Measurements from ENCODE around the gene NT5DC1. TPM values are rescaled to one million over a fixed set of nuclear protein-coding genes. Genes with fewer than 3 reads are reported as not detected.

NT5DC1 gene
- total RNA-seq, 4 donors from 2014 or later, result 5.0 to 34.5 (median 21.0) TPM

DNA sequence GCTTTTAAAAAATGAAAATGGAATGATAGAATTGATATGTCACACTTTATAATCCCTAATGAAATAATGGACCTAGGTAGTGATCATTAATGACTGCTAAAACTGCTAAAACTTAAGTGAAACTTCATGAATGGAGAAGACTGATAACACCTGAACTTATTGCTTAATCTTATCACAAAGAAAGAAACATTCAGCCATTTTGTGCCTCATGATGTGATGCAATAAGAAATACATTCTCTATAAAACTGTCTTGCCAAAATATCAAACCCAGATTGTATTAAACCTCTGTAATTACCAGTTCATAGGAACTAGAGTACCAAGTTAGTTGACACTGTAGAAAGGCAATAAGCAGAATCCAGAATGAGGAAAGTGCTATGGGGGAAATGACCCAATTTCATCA lies 79.7 kb downstream of the NT5DC1 start:
- Histone ChIP-seq H3K36me3 (no peaks in the 10 kb centered on the region), H3K27me3 (no peaks in the 10 kb centered on the region), H3K4me3 (no peak overlapping the region), H3K4me1 (no peaks in the 10 kb centered on the region), H3K27ac (no peak overlapping the region), H3K9me3 (no peaks in the 10 kb centered on the region)
- no peak for TF ChIP-seq POLR2A (IDR thresholded peaks at IDR 0.05)
- TF ChIP-seq, protein P1, sequence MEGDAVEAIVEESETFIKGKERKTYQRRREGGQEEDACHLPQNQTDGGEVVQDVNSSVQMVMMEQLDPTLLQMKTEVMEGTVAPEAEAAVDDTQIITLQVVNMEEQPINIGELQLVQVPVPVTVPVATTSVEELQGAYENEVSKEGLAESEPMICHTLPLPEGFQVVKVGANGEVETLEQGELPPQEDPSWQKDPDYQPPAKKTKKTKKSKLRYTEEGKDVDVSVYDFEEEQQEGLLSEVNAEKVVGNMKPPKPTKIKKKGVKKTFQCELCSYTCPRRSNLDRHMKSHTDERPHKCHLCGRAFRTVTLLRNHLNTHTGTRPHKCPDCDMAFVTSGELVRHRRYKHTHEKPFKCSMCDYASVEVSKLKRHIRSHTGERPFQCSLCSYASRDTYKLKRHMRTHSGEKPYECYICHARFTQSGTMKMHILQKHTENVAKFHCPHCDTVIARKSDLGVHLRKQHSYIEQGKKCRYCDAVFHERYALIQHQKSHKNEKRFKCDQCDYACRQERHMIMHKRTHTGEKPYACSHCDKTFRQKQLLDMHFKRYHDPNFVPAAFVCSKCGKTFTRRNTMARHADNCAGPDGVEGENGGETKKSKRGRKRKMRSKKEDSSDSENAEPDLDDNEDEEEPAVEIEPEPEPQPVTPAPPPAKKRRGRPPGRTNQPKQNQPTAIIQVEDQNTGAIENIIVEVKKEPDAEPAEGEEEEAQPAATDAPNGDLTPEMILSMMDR (IDR thresholded peaks at IDR 0.05), result no peak
- no peak for DNase-seq

DNA sequence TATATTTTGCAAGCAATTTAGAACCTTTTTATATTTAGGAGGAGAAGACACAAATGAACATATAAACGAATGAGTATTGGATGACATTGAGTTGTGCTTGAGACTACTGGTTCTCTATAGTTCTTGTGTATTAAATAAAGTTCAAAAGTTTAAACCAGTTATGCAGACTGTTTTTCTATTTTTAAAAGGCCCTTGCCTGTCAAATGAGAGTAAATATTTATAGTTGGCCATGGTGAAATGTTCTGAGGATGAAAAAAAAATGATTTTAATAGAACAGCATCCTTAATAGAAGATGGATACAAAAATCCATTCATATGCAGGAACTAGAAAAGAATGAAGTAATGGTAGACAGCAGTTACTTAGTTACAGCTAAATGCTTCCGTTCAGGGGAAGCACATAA lies 88.8 kb downstream of the NT5DC1 start:
- Histone ChIP-seq H3K36me3 (peaks cover 0 to 3% (median 0%) of the 10 kb centered on the region in 3 donors), H3K27me3 (no peaks in the 10 kb centered on the region), H3K9me3 (no peaks in the 10 kb centered on the region), H3K27ac (no peak overlapping the region), H3K4me1 (no peaks in the 10 kb centered on the region), H3K4me3 (no peak overlapping the region)
- DNase-seq, result no peak
- no peak for TF ChIP-seq POLR2A (IDR thresholded peaks at IDR 0.05)
- TF ChIP-seq, protein P1 (IDR thresholded peaks at IDR 0.05), result no peak

DNA sequence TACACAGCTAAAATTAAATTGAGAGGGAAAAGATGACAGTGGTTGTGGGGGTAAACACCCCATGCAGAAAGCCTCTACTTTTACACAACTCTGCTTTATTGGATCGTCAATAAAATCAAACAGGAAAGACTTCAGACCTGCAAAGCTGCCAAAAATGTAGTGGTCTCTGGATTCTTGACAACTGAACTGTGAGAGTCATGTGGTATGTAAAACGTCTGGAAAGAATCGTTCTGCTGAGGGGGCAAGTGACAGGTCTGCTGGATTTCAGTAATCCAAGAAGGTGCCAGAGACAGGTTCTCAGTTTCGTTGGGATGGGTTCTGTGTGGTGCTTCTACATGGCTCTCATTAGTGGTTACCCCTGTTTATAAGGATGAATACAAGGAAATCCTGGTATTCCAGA lies 89.9 kb downstream of the NT5DC1 start:
- Histone ChIP-seq H3K4me1 (no peaks in the 10 kb centered on the region), H3K9me3 (no peaks in the 10 kb centered on the region), H3K27me3 (no peaks in the 10 kb centered on the region), H3K4me3 (no peak overlapping the region), H3K36me3 (peaks cover 0 to 3% (median 0%) of the 10 kb centered on the region in 3 donors), H3K27ac (no peak overlapping the region)
- TF ChIP-seq POLR2A (IDR thresholded peaks at IDR 0.05), result no peak
- TF ChIP-seq, protein P1 (IDR thresholded peaks at IDR 0.05), result no peak
- DNase-seq, result no peak

DNA sequence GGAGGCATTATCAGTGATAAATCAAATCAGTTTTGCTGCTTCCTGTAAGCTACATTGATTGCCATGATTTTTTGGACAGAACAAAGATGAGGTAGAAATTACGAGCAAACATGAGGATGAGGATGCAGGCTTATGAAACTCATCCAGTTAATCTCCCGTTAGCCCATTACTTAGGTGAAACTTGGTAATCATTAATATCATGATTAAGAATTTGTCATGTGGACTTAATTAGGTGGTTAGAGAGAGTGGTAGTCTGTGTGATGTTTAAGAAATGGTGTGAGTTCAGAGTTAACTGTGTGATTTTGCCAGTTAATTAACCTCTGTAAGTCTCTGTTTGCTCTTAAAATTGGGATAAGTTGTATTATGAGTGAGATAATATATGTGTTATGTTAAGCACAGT lies 91.2 kb downstream of the NT5DC1 start:
- no peak overlapping the region for H3K4me3 ChIP-seq
- no peaks in the 10 kb centered on the region for H3K4me1 ChIP-seq
- no peaks in the 10 kb centered on the region for H3K27me3 ChIP-seq
- no peaks in the 10 kb centered on the region for H3K36me3 ChIP-seq
- no peak for TF ChIP-seq POLR2A (IDR thresholded peaks at IDR 0.05)
- TF ChIP-seq, protein P1 (IDR thresholded peaks at IDR 0.05), result no peak
- no peak for DNase-seq
- no peaks in the 10 kb centered on the region for H3K9me3 ChIP-seq
- no peak overlapping the region for H3K27ac ChIP-seq

DNA sequence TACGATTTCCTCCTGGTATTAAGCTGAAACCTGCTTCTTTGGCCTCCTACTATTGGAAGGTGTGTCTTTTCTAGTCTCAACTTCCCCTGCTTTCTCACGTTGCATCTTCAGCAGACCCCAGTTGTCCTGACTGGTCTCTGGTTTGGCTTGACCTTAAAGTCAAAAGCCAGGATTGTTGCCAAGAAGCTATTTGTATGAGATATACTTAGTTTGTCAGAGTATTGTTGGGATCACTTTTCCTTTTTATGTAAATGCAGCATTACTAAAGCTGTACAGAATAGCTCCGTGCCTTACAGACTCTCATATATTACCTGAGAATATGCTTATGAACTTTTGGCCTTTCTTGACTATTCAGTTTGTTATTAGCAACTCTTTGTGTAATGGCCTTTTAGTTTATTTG lies 92.1 kb downstream of the NT5DC1 start:
- no peak for TF ChIP-seq POLR2A (IDR thresholded peaks at IDR 0.05)
- TF ChIP-seq, protein P1 (IDR thresholded peaks at IDR 0.05), result no peak

DNA sequence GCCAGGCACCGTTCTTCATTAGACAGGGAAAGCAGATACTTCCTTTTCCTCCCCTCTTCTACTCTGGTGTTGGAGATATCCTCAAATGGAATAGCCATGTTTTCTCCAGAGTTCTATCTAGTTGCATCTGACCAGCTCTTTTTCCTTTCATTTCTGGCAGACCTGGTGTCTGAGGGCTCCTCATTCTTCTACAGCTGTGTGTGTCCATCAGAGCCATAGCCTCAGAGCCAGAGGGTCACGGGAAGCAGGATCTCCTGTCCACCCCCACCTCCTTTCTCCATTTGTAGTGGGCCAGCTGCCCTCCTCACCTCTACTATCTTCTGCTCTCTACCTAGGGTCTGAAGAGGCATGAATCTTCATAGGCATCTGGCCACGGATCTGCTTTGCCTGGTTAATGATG lies 96.2 kb downstream of the NT5DC1 start:
- no peaks in the 10 kb centered on the region for H3K9me3 ChIP-seq
- no peaks in the 10 kb centered on the region for H3K27me3 ChIP-seq
- H3K36me3 ChIP-seq, result no peaks in the 10 kb centered on the region
- no peaks in the 10 kb centered on the region for H3K4me1 ChIP-seq
- H3K27ac ChIP-seq, result no peak overlapping the region
- DNase-seq, result no peak
- H3K4me3 ChIP-seq, result no peak overlapping the region
- TF ChIP-seq, protein P1 (IDR thresholded peaks at IDR 0.05), result no peak
- no peak for TF ChIP-seq POLR2A (IDR thresholded peaks at IDR 0.05)

More for the DNA sequence above, 92.1 kb downstream of the NT5DC1 start:
- Histone ChIP-seq H3K9me3 (no peaks in the 10 kb centered on the region), H3K4me1 (no peaks in the 10 kb centered on the region), H3K4me3 (no peak overlapping the region), H3K36me3 (no peaks in the 10 kb centered on the region), H3K27ac (no peak overlapping the region), H3K27me3 (no peaks in the 10 kb centered on the region)
- DNase-seq, result no peak

Measured in Peyer's patch (tissue), 4 donors.